ENCODE results near the gene PLA2G4D.
"Not testable (repeated sequence)": the region's sequence is repeated elsewhere in the genome, so short reads cannot be mapped to it uniquely, and the experiment has no call there.

The PLA2G4D gene

DNA sequence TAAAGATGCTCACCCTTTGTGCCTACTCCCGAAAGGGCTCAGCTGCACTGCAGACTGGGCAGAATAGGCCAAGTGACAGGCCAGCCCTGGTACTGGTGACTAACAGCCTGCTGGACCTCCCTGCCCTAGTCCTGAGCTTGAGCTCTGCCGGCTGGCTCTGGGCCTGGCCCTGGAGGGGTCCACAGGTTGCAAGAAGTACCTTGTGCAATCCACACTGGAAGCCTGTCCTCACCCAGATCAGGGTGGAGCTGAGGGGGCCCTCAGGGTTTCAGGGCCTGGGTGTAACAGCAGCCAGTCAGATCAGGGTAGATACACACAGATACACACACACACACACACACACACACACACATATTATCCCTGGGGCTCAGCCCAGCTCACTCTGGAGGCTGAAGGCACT is 27.3 kb upstream of the PLA2G4D start:
- DNase-seq = no peak

GRCh38 chr15:42121021-42121420 is 26.7 kb upstream of the PLA2G4D start:
- DNase-seq = no peak

GRCh38 chr15:42120285-42120684 is 25.9 kb upstream of the PLA2G4D start:
- DNase-seq = no peak

- peak in 1 of 2 experiments; percentile 35 for DNase-seq
Measured at GRCh38 chr15:42119446-42119760, 25.0 kb upstream of the PLA2G4D start.

DNA sequence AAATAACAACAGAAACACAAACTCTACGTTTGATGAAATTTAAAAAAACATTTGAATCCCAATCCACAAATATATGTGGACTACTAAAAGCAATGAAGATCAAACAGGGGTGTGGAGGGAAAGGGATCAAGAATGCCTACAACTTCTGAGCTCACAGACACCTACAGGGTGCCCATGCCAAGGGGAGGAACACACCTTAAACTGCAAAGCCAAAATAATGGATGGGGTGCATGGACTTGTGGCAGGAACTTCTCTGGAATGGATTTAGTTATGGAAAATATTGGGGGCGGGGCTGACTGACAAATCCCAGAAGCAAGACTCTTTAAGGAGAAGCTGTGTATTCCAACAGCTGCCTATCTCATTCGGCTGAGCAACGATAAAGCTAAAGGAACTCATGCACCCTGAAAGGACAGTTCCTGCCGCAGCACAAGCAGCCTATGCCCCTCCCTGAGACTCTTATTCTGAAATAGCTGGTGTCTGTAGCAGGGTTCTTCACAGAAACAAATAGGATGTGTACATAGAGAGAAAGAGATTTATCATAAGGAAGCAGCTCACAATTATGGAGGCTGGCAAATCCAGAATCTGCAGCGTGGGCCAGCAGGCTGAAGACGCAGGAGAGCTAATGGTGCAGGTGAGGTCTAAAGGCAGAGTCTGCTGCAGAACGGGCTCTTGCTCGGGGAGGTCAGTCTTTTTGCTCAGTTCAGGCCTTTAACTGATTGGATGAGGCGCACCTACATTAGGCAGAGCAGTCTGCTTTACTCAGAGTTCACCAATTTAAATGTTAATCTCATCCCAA is 24.5 kb upstream of the PLA2G4D start:
- DNase-seq = peak; percentile 48 to 73

GRCh38 chr15:42111924-42112323 is 17.6 kb upstream of the PLA2G4D start:
- DNase-seq = no peak

DNA sequence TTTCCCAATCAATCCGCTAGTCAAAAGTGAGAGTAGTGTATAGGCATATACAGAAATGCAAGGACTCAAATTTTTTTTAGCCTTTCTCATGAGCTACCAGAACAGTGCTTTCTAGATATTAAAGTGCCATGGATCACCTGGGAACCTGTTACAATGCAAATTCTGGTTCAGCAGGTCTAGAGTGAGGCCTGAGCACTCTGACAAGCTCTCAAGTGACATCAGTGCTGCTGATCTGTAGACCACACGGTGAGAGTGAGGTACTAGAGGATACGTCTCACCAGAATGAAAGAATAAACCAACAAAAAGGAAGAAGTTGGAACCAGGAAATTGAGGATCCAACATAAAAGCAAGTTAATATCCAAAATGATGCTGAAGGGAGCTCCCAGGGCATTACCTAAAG is 16.0 kb upstream of the PLA2G4D start:
- DNase-seq = peak; percentile 7 to 72

- no peak for DNase-seq
Measured at GRCh38 chr15:42108806-42109205, 14.4 kb upstream of the PLA2G4D start.

GRCh38 chr15:42108189-42108588 is 13.8 kb upstream of the PLA2G4D start:
- no peak for DNase-seq

DNA sequence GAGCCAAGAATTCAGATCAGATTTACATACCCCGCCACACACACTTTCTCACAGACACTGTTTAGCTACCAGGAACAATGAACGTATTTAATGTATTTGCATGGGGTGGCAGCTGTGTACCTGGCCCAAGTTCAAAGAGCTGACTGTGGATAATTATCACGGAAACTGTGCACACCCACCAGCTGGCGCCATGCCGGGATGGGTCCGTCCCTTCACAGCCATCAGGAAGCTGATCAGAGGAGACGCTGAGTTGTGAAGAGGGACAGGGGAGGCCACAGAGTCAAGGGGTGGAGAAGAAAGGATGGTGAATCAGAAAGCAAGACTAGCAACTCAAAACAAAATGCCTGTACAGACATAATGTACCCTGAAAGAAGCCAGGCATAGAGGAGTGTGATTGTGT is 13.1 kb upstream of the PLA2G4D start:
- peak; percentile 95 for DNase-seq

- no peak for DNase-seq
Measured at GRCh38 chr15:42106288-42106687, 11.9 kb upstream of the PLA2G4D start.

GRCh38 chr15:42104095-42104891 is 9.9 kb upstream of the PLA2G4D start:
- DNase-seq = no peak

GRCh38 chr15:42102646-42103235 is 8.4 kb upstream of the PLA2G4D start:
- no peak for DNase-seq

GRCh38 chr15:42101861-42102260 is 7.5 kb upstream of the PLA2G4D start:
- DNase-seq = no peak

GRCh38 chr15:42100021-42100800 is 5.8 kb upstream of the PLA2G4D start:
- no peak for DNase-seq

DNA sequence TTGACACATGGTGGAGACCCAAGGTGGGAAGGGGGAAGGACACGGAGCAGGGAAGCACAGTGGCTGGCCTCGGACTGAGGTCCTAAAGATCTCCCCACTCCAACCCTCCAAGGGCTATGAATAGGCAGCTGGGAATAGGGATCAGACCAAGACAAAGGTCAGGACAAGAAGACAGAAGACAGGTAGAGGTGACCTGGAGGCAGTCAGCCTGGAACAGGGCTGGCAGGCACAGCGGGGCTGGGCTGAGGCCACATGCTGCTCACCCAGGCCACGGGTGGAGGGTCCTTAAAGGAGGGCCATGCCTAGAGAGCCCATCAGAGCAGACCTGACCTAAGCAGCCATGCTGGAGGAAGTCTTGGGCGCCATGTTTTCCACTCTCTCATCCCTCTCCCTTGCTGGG is 2.7 kb upstream of the PLA2G4D start:
- no peak for DNase-seq

DNA sequence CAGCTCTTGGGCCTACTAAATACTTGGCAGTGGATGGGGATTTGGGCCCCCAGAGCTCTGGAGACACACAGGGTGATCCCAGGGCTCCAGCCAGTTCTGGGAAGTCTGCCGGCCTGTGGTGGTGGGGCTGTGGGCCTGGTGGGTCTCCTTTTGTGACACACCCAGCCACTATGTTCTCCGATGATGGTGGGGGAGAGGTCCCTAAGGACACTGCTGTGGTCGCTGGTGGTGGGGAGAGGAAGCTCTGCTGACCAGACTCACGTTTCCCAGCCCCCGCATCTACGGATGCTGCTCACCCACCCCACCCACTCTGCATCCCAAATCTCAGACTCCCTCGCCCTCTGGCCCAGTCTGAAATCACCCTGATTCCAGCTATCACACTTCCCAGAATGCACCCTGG is 396 bp downstream of the PLA2G4D start:
- DNase-seq = no peak

DNA sequence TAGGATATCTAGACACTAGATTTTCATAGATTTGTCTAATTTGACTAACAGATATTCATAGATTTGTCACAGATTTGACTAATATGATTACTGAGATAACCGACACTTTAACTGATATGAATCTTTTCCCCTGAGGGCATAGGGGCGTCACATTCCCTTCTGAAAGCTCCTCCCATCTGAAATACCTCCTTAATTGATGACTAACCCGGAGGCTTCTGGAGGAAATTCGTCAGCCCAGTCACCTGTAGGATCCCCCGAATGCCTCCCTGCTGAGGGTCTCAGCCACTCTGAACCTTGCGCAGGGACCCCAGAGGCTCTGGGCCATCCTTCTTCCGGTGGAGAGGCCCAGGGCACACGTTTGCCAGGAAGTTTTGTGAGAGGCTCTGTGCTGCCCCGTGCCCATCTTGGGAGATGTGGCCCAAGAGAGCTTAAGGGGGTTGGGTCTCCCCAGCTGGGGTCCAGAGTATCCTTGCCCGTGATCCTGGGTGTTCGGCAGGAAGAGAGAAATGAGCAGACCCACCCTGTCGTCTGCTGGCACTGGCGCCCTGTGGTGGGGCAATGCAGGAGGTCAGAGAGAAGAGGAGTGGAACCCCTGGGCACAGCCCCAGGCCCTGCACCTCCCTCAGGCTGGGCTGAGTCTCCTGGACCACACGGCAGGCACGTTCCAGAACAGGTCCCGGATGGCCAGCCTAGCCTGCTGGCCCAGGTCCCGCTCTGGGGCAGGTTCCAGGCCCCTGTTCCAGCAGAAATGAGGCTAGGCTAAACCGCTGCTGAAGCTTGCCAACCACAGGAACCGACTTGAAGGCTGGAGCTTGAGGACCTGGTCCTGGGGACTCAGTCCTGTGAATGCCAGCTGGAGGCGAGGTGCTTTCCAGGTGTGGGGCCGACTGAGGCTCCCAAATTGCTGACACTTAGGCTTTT is 1.7 kb downstream of the PLA2G4D start:
- DNase-seq = peak; percentile 67 to 93

GRCh38 chr15:42091753-42092397 is 2.5 kb downstream of the PLA2G4D start:
- not testable (repeated sequence) for DNase-seq

- peak in 1 of 2 experiments; percentile 10 for DNase-seq
Measured at GRCh38 chr15:42090781-42091180, 3.6 kb downstream of the PLA2G4D start.

- peak in 1 of 2 experiments; percentile 11 for DNase-seq
Measured at GRCh38 chr15:42090370-42090769, 4.0 kb downstream of the PLA2G4D start.

Data from NCI-H526 (cell line).